Esophagus muscularis mucosa (tissue), 4 donors: ENCODE data around the gene GIGYF1. TPM values are rescaled to one million over a fixed set of nuclear protein-coding genes. Genes with fewer than 3 reads are reported as not detected.

Experiments used
- DNase-seq: peaks from one replicate; pipeline ENCODE4 v3.0.0-alpha.2; 2017; ENCODE audit errors: extremely low spot score
- H3K27ac ChIP-seq, 4 donors: fragments of 200-600 bp; sonication (generic); replicated peaks in 1 of 4; 1 replicate in 3 of 4; 2 replicates in 1 of 4; pipeline ENCODE4 v1.5.1; 2016 to 2019; ENCODE audit warnings: mild to moderate bottlenecking in 1 of 4
- H3K27me3 ChIP-seq, 4 donors: fragments of 200-600 bp; sonication (generic); one replicate each; pipeline versions ENCODE4 v1.5.1 to v1.6.0; 2016 to 2019
- H3K36me3 ChIP-seq, 4 donors: fragments of 200-600 bp; sonication (generic); one replicate each; pipeline ENCODE4 v1.5.1; 2016 to 2019
- H3K4me1 ChIP-seq, 4 donors: fragments of 200-600 bp; sonication (generic); one replicate each; pipeline ENCODE4 v1.5.1; 2016 to 2019
- H3K4me3 ChIP-seq, 4 donors: fragments of 200-600 bp; sonication (generic); 1 replicate in 2 of 4; 2 replicates in 2 of 4; pipeline ENCODE4 v1.5.1; 2016 to 2019; ENCODE audit warnings: mild to moderate bottlenecking in 4 of 4, moderate library complexity in 1 of 4
- H3K9me3 ChIP-seq, 4 donors: fragments of 200-600 bp; sonication (generic); 1 replicate in 3 of 4; 2 replicates in 1 of 4; pipeline ENCODE4 v1.5.1; 2016 to 2019
- EP300 ChIP-seq: sonication (generic); formaldehyde crosslinking; IDR thresholded peaks from one replicate; pipeline ENCODE4 v1.6.1; 2017; ENCODE audit warnings: antibody characterized with exemption
- POLR2A ChIP-seq: fragments of 450-650 bp; IDR thresholded peaks from one replicate; pipeline ENCODE4 v1.6.1; 2017; ENCODE audit warnings: antibody characterized with exemption, moderate library complexity, mild to moderate bottlenecking, low read depth
- POLR2AphosphoS5 ChIP-seq, 2 donors: sonication (generic); formaldehyde crosslinking; IDR thresholded peaks; one replicate each; pipeline ENCODE4 v1.6.1; 2017; ENCODE audit warnings: antibody characterized with exemption in 2 of 2
- WGBS: methylation state at CpG from one replicate; pipeline ENCODE4 v1.1.5; 2018; 5-methylcytosine and 5-hydroxymethylcytosine counted together
- intact Hi-C: fragments of 100-400 bp; cut with DNase I; formaldehyde crosslinking; loops from one replicate; pipeline ENCODE4 v1.15.1; 2023
- total RNA-seq, 4 donors: library from RNA; depleted of rRNA; stranded (reverse); fragments of >200 nt; gene quantifications; one replicate each; pipeline versions ENCODE4 v1.1.0 to v1.2.1, GENCODE V29; 2016
- TF ChIP-seq, protein P1 (sequence below), 3 experiments: fragments of 200-600 bp in 2 of 3; fragments of 450-650 bp in 1 of 3; sonication (generic) in 2 of 3; IDR thresholded peaks; one replicate each; pipeline ENCODE4 v1.5.1; 2017 to 2019; ENCODE audit warnings: antibody characterized with exemption in 3 of 3, mild to moderate bottlenecking in 2 of 3, moderate library complexity in 1 of 3

GIGYF1 gene
- total RNA-seq, 4 donors from 2014 or later: 19.5 to 33.5 (median 30.9) TPM

- no peak overlapping the region for H3K27ac ChIP-seq
- peaks cover 6 to 36% (median 34%) of the 10 kb centered on the region in 4 donors for H3K4me1 ChIP-seq
- H3K4me3 ChIP-seq: no peak overlapping the region
- DNase-seq: no peak
- H3K27me3 ChIP-seq: peaks cover 0 to 51% (median 22%) of the 10 kb centered on the region in 4 donors
- 81% methylated on average over 13 of the region's 16 CpGs for WGBS
- no peaks in the 10 kb centered on the region for H3K9me3 ChIP-seq
- TF ChIP-seq, protein P1, sequence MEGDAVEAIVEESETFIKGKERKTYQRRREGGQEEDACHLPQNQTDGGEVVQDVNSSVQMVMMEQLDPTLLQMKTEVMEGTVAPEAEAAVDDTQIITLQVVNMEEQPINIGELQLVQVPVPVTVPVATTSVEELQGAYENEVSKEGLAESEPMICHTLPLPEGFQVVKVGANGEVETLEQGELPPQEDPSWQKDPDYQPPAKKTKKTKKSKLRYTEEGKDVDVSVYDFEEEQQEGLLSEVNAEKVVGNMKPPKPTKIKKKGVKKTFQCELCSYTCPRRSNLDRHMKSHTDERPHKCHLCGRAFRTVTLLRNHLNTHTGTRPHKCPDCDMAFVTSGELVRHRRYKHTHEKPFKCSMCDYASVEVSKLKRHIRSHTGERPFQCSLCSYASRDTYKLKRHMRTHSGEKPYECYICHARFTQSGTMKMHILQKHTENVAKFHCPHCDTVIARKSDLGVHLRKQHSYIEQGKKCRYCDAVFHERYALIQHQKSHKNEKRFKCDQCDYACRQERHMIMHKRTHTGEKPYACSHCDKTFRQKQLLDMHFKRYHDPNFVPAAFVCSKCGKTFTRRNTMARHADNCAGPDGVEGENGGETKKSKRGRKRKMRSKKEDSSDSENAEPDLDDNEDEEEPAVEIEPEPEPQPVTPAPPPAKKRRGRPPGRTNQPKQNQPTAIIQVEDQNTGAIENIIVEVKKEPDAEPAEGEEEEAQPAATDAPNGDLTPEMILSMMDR (IDR thresholded peaks at IDR 0.05): no peak
- H3K36me3 ChIP-seq: no peaks in the 10 kb centered on the region
- intact Hi-C loops: no loop called here
These were observed 29.8 kb upstream of the GIGYF1 start for GRCh38 chr7:100723732-100724275.

- WGBS: 76% methylated on average over 12 of the region's 17 CpGs
- Histone ChIP-seq H3K4me1 (peaks cover 6 to 36% (median 34%) of the 10 kb centered on the region in 4 donors), H3K4me3 (no peak overlapping the region), H3K9me3 (no peaks in the 10 kb centered on the region), H3K27me3 (peaks cover 0 to 54% (median 22%) of the 10 kb centered on the region in 4 donors), H3K27ac (no peak overlapping the region), H3K36me3 (no peaks in the 10 kb centered on the region)
- TF ChIP-seq POLR2A (no peak), POLR2AphosphoS5 (IDR thresholded peaks at IDR 0.05) (no peak), EP300 (no peak)
- TF ChIP-seq, protein P1 (IDR thresholded peaks at IDR 0.05): no peak
- DNase-seq: no peak
- intact Hi-C loops: no loop called here
These were observed 28.6 kb upstream of the GIGYF1 start for GRCh38 chr7:100722480-100723212.

DNA sequence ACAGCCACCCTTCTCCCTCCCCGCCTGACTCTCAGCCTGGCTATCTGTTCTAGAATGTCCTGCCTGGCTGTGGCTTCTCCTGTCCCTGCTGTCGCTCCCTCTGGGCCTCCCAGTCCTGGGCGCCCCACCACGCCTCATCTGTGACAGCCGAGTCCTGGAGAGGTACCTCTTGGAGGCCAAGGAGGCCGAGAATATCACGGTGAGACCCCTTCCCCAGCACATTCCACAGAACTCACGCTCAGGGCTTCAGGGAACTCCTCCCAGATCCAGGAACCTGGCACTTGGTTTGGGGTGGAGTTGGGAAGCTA is 27.4 kb upstream of the GIGYF1 start:
- WGBS: 89% methylated on average over 8 of the region's 8 CpGs
- Histone ChIP-seq H3K36me3 (no peaks in the 10 kb centered on the region), H3K9me3 (no peaks in the 10 kb centered on the region), H3K4me3 (no peak overlapping the region), H3K4me1 (peaks cover 6 to 27% (median 22%) of the 10 kb centered on the region in 4 donors), H3K27me3 (peaks cover 0 to 55% (median 22%) of the 10 kb centered on the region in 4 donors), H3K27ac (no peak overlapping the region)
- intact Hi-C loops: no loop called here
- no peak for DNase-seq
- TF ChIP-seq POLR2A (no peak), POLR2AphosphoS5 (IDR thresholded peaks at IDR 0.05) (no peak), EP300 (no peak)
- TF ChIP-seq, protein P1 (IDR thresholded peaks at IDR 0.05): no peak

DNA sequence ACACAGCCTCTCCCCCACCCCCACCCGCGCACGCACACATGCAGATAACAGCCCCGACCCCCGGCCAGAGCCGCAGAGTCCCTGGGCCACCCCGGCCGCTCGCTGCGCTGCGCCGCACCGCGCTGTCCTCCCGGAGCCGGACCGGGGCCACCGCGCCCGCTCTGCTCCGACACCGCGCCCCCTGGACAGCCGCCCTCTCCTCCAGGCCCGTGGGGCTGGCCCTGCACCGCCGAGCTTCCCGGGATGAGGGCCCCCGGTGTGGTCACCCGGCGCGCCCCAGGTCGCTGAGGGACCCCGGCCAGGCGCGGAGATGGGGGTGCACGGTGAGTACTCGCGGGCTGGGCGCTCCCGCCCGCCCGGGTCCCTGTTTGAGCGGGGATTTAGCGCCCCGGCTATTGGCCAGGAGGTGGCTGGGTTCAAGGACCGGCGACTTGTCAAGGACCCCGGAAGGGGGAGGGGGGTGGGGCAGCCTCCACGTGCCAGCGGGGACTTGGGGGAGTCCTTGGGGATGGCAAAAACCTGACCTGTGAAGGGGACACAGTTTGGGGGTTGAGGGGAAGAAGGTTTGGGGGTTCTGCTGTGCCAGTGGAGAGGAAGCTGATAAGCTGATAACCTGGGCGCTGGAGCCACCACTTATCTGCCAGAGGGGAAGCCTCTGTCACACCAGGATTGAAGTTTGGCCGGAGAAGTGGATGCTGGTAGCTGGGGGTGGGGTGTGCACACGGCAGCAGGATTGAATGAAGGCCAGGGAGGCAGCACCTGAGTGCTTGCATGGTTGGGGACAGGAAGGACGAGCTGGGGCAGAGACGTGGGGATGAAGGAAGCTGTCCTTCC is 26.8 kb upstream of the GIGYF1 start:
- H3K27me3 ChIP-seq: peaks cover 0 to 57% (median 22%) of the 10 kb centered on the region in 4 donors
- DNase-seq: no peak
- no peak overlapping the region for H3K27ac ChIP-seq
- H3K4me3 ChIP-seq: peak overlapping the region in 2 of 4 donors; percentile 12 to 30
- peaks cover 6 to 22% (median 20%) of the 10 kb centered on the region in 4 donors for H3K4me1 ChIP-seq
- intact Hi-C loops: no loop called here
- no peaks in the 10 kb centered on the region for H3K36me3 ChIP-seq
- 15% methylated on average over 19 of the region's 56 CpGs for WGBS
- no peaks in the 10 kb centered on the region for H3K9me3 ChIP-seq
- TF ChIP-seq EP300 (no peak), POLR2AphosphoS5 (IDR thresholded peaks at IDR 0.05) (no peak), POLR2A (no peak)
- TF ChIP-seq, protein P1 (IDR thresholded peaks at IDR 0.05): no peak
